Left lung (tissue), 10 donors: ENCODE results near the gene TAF5. TPM values are rescaled to one million over a fixed set of nuclear protein-coding genes. Genes with fewer than 3 reads are reported as not detected.
"Not testable (repeated sequence)": the region's sequence is repeated elsewhere in the genome, so short reads cannot be mapped to it uniquely, and the experiment has no call there.

Experiments used
- ATAC-seq: fragments of 200-7000 bp; cut with Tn5 transposase; one replicate; pipeline ENCODE4 v1.9.1; 2020; ENCODE audit warnings: moderate library complexity
- DNase-seq, 4 donors: peaks; one replicate each; pipeline ENCODE4 v3.0.0-alpha.2; 2013 to 2020
- H3K27ac ChIP-seq, 2 donors: fragments of 200-600 bp; sonication (generic) in 1 of 2; one replicate each; pipeline versions ENCODE4 v1.5.0 to v1.8.0; 2020 to 2021
- H3K27me3 ChIP-seq, 2 donors: fragments of 200-600 bp; sonication (generic) in 1 of 2; one replicate each; pipeline versions ENCODE4 v1.5.0 to v1.8.0; 2020 to 2021
- H3K36me3 ChIP-seq, 2 donors: fragments of 200-600 bp; sonication (generic) in 1 of 2; one replicate each; pipeline versions ENCODE4 v1.5.0 to v1.8.0; 2020 to 2021
- H3K4me1 ChIP-seq, 2 donors: fragments of 200-600 bp; one replicate each; pipeline ENCODE4 v1.8.0; 2021
- H3K4me3 ChIP-seq, 2 donors: fragments of 200-600 bp; sonication (generic) in 1 of 2; one replicate each; pipeline versions ENCODE4 v1.5.0 to v1.8.0; 2020 to 2021; ENCODE audit warnings: mild to moderate bottlenecking in 1 of 2
- H3K9me3 ChIP-seq, 2 donors: fragments of 200-600 bp; sonication (generic) in 1 of 2; one replicate each; pipeline versions ENCODE4 v1.5.0 to v1.8.0; 2020 to 2021
- CTCF ChIP-seq, 2 donors: fragments of 200-600 bp; sonication (generic) in 1 of 2; IDR thresholded peaks; one replicate each; pipeline versions ENCODE4 v1.5.0 to v1.8.0; 2021; ENCODE audit warnings: antibody characterized with exemption in 2 of 2
- intact Hi-C, 2 donors: fragments of 100-400 bp; cut with DNase I; formaldehyde crosslinking; loops; one replicate each; pipeline versions ENCODE4 v1.11.2 to v1.14.2; 2022
- polyA plus RNA-seq, 6 donors: library from polyadenylated mRNA; unstranded; fragments of 120-200 nt; gene quantifications; one replicate each; pipeline ENCODE4 v1.2.1, GENCODE V29; 2013; ENCODE audit not compliant: insufficient read length in 6 of 6
- total RNA-seq, 2 donors: library from RNA; stranded (reverse); fragmentation: NEBNext Ultra II Directional; extraction: Animal tissue kit (Norgen Biotek cat#: 25700); gene quantifications; one replicate each; pipeline ENCODE4 v1.2.1, GENCODE V29; 2021
- donor health status: DM: no; HTN: yes; CAD: no.
- donor health status: DM: no; HTN: no; CAD: no.

TAF5 gene
- total and polyA plus RNA-seq, 8 donors, result 3.7 to 8.1 (median 7.0) TPM

GRCh38 chr10:103397191-103397825 lies 29.5 kb downstream of the TAF5 start:
- no peak for TF ChIP-seq CTCF (IDR thresholded peaks at IDR 0.05)
- ATAC-seq (no peak), DNase-seq (no peak)
- H3K9me3 ChIP-seq, result no peaks in the 10 kb centered on the region
- peak overlapping the region; percentile 71 to 95 for H3K4me3 ChIP-seq
- H3K4me1 ChIP-seq, result peaks cover 18 to 56% of the 10 kb centered on the region in 2 donors
- peaks cover 0 to 40% of the 10 kb centered on the region in 2 donors for H3K36me3 ChIP-seq
- H3K27me3 ChIP-seq, result no peaks in the 10 kb centered on the region
- intact Hi-C loops, result no loop called here
- no peak overlapping the region for H3K27ac ChIP-seq

GRCh38 chr10:103413564-103413963 lies 45.8 kb downstream of the TAF5 start:
- Histone ChIP-seq H3K4me1 (no peaks in the 10 kb centered on the region), H3K27me3 (no peaks in the 10 kb centered on the region), H3K27ac (no peak overlapping the region), H3K4me3 (no peak overlapping the region), H3K9me3 (no peaks in the 10 kb centered on the region), H3K36me3 (peaks cover 6 to 100% of the 10 kb centered on the region in 2 donors)
- intact Hi-C loops, result no loop called here
- TF ChIP-seq CTCF (IDR thresholded peaks at IDR 0.05), result no peak
- DNase-seq, result no peak
- ATAC-seq, result no peak

GRCh38 chr10:103415581-103415980 lies 47.8 kb downstream of the TAF5 start:
- DNase-seq, result no peak
- Histone ChIP-seq H3K27me3 (no peaks in the 10 kb centered on the region), H3K36me3 (peaks cover 6 to 100% of the 10 kb centered on the region in 2 donors), H3K27ac (no peak overlapping the region), H3K4me3 (no peak overlapping the region), H3K9me3 (no peaks in the 10 kb centered on the region), H3K4me1 (no peaks in the 10 kb centered on the region)
- no peak for TF ChIP-seq CTCF (IDR thresholded peaks at IDR 0.05)
- intact Hi-C loops, result loop anchor here in 1 of 2 donors (5.0 kb wide), 1 partner anchor 67 kb away; no protein-coding TSS in a partner anchor
- ATAC-seq, result no peak

- Histone ChIP-seq H3K36me3 (peaks cover 6 to 100% of the 10 kb centered on the region in 2 donors), H3K4me1 (no peaks in the 10 kb centered on the region), H3K27ac (no peak overlapping the region), H3K4me3 (no peak overlapping the region), H3K27me3 (no peaks in the 10 kb centered on the region), H3K9me3 (no peaks in the 10 kb centered on the region)
- peak; percentile 51 for TF ChIP-seq CTCF (IDR thresholded peaks at IDR 0.05)
- intact Hi-C loops, result loop anchor here in 1 of 2 donors (5.0 kb wide), 1 partner anchor 66 kb away; no protein-coding TSS in a partner anchor
- ATAC-seq (peak; percentile 79), DNase-seq (peak in 3 of 4 donors; percentile 40 to 72 (median 40))
Observed at GRCh38 chr10:103416436-103417147, 48.8 kb downstream of the TAF5 start.

- intact Hi-C loops, result loop anchor here in 1 of 2 donors (5.0 kb wide), 1 partner anchor 65 kb away; no protein-coding TSS in a partner anchor
- H3K36me3 ChIP-seq, result peaks cover 6 to 98% of the 10 kb centered on the region in 2 donors
- H3K4me1 ChIP-seq, H3K27ac ChIP-seq, ATAC-seq, H3K9me3 ChIP-seq, DNase-seq, H3K27me3 ChIP-seq, H3K4me3 ChIP-seq: not testable (repeated sequence)
Observed at GRCh38 chr10:103417148-103417469, 49.3 kb downstream of the TAF5 start.
